A673 (cell line): ENCODE results near the gene FCER1G.

Experiments used
- CTCF ChIP-seq: fragments of 300-800, 200-600 bp; sonication (generic); conservative IDR thresholded peaks from 2 replicates; pipeline ENCODE4 v1.5.1; 2017; ENCODE audit warnings: low read depth, mild to moderate bottlenecking, antibody characterized with exemption, low read length, moderate library complexity, mixed read lengths
- EZH2 ChIP-seq: fragments of 200-600 bp; sonication (generic); IDR thresholded peaks from 2 replicates; pipeline ENCODE4 v1.6.1; 2017; ENCODE audit warnings: borderline replicate concordance, low read depth, mild to moderate bottlenecking, mixed read lengths, antibody characterized with exemption, low read length; ENCODE audit not compliant: poor library complexity, severe bottlenecking

- TF ChIP-seq EZH2 (no peak), CTCF (no peak)
Observed at GRCh38 chr1:161235957-161236775, 21.1 kb downstream of the FCER1G start.
